HG03135 (cell line): ENCODE results near the gene TBL1XR1.

Source experiments
- ATAC-seq: cut with Tn5 transposase; IDR thresholded peaks from one replicate; pipeline ENCODE4 v1.9.1; 2021; ENCODE audit warnings: mild to moderate bottlenecking, moderate library complexity; ENCODE audit not compliant: unreplicated experiment

Gene TBL1XR1

DNA sequence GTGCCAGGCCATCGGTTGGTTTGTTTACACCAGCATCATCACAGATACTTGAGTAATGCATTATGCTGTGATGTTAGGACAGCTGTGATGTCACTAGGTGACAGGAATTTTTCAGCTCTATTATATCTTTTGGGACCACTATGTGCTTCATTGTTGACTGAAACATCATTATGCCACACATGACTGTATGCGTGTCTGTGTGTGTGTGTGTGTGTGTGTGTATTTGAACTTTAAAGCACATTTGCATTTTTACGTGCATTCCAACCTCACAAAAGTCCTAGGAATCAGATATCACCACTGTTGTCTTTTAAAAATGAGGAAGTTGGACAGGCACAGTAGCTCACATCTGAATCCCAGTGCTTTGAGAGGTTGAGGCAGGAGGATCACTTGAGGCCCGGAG, 223.0 kb downstream of the TBL1XR1 start:
- no peak for ATAC-seq

DNA sequence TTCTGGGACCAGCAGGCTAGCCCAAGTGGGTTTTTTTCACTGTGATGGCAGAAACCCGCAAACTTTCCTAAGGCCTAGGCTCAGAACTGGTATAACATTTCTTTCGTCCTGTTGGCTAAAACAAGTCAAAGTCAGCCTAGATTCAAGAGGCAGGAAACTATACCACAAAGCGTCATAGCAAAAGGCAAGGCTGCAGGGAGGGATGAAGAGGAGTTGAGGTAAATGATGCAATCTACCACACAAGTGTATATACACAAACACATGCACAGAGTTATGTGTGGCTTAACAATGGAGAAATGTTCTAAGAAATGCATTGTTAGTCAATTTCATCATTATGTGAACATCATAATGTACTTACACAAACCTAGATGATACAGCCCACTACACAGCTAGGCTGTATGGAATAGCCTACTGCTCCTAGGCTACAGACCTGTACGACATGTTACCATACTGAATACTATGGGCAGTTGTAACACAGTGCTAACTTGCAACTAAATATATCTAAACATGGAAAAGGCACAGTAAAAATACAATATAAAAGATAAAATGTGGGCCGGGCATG, 225.6 kb downstream of the TBL1XR1 start:
- ATAC-seq = no peak

DNA sequence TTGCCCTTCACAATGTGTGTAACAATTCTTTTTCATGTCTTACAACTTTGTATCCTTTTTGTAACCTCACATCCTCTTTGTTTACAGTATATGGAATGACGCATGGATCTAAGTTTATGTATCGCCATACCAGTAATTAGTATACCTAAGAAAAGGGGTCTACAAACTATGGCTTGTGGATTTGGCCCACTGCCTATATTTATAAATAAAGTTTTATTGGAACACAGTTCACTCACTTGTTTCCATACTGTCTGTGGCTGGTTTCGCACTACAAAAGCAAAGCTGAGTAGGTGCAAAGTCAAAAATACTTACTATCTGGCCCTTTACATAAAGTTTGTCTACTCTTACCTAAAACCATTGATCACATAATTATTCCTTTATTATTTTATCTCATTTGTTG, 226.5 kb downstream of the TBL1XR1 start:
- no peak for ATAC-seq

DNA sequence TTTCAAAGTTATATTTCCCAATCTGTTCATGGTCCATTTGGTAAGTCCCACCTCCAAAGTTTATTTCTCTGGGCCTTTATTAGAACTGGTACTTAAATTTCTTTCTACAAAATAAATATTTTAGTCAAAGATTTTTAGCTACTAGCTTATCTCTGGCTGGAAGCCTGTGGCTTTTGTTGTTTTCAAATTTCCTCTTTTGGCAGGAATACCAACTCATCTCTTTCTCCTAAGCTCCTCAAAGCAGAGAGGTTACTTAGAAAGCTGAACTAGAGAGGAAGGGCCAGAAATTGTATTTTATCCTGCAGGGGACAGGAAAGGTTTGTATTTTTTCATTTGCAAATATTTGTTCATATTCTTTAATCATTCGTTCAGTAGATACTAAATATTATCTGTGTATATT, 227.8 kb downstream of the TBL1XR1 start:
- ATAC-seq = no peak
